Measurements from ENCODE around the gene BTBD6. TPM values are rescaled to one million over a fixed set of nuclear protein-coding genes. Genes with fewer than 3 reads are reported as not detected.

BTBD6 gene
- total RNA-seq, 6 experiments from 2014 or later, result 44.3 to 58.6 (median 53.2) TPM

DNA sequence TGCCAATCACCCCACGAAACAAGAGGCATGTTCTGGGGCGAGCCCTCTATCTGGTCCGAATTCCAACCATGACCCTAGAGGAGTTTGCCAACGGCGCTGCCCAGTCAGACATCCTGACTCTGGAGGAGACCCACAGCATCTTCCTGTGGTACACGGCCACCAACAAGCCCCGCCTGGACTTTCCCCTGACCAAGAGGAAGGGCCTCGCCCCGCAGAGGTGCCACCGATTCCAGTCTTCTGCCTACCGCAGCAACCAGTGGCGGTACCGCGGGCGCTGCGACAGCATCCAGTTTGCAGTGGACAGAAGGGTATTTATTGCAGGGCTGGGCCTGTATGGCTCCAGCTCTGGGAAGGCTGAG lies 1.7 kb downstream of the BTBD6 start:
- no peak for DNase-seq
- Mint-ChIP-seq H3K36me3 (ENCODE audit: low read depth) (peaks cover 17% of the 10 kb centered on the region; the same call in 1 of the 2 replicates), H3K4me1 (ENCODE audit: low read depth) (peaks cover 37% of the 10 kb centered on the region), H3K4me3 (peak overlapping the region; percentile 85), H3K27ac (no peak overlapping the region), H3K9me3 (no peaks in the 10 kb centered on the region), H3K27me3 (ENCODE audit: insufficient read depth) (peaks cover 2% of the 10 kb centered on the region; the same call in 1 of the 2 replicates)
- TF ChIP-seq, protein P1, sequence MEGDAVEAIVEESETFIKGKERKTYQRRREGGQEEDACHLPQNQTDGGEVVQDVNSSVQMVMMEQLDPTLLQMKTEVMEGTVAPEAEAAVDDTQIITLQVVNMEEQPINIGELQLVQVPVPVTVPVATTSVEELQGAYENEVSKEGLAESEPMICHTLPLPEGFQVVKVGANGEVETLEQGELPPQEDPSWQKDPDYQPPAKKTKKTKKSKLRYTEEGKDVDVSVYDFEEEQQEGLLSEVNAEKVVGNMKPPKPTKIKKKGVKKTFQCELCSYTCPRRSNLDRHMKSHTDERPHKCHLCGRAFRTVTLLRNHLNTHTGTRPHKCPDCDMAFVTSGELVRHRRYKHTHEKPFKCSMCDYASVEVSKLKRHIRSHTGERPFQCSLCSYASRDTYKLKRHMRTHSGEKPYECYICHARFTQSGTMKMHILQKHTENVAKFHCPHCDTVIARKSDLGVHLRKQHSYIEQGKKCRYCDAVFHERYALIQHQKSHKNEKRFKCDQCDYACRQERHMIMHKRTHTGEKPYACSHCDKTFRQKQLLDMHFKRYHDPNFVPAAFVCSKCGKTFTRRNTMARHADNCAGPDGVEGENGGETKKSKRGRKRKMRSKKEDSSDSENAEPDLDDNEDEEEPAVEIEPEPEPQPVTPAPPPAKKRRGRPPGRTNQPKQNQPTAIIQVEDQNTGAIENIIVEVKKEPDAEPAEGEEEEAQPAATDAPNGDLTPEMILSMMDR (IDR thresholded peaks at IDR 0.05), result no peak

DNA sequence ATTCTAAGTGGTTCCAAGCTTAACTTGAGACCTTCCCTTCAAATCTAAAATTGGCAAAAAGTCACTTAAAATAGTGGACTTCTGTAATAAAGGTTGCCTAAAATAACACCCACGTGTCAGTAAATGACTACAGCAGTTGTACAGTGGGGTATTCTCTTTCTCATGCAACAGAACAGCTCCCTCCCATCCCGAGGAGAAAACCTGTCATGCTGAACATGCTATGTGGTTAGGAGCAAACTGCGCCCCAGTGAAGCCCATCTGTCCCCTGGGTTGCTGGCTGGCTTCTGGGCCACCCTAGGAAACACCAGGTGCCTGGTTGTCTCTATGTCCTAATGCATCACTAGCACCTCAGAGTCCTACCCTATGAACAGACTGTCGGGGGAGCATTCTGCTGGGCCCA lies 2.7 kb downstream of the BTBD6 start:
- Mint-ChIP-seq H3K36me3 (ENCODE audit: low read depth) (peaks cover 14% of the 10 kb centered on the region; the same call in 1 of the 2 replicates), H3K27me3 (ENCODE audit: insufficient read depth) (peaks cover 2% of the 10 kb centered on the region; the same call in 1 of the 2 replicates), H3K4me1 (ENCODE audit: low read depth) (peaks cover 40% of the 10 kb centered on the region), H3K9me3 (no peaks in the 10 kb centered on the region), H3K4me3 (0 out of 2 replicates have a peak overlapping the region, but pooled peaks have one; percentile 85), H3K27ac (no peak overlapping the region)
- TF ChIP-seq, protein P1 (IDR thresholded peaks at IDR 0.05), result no peak
- no peak for DNase-seq

DNA sequence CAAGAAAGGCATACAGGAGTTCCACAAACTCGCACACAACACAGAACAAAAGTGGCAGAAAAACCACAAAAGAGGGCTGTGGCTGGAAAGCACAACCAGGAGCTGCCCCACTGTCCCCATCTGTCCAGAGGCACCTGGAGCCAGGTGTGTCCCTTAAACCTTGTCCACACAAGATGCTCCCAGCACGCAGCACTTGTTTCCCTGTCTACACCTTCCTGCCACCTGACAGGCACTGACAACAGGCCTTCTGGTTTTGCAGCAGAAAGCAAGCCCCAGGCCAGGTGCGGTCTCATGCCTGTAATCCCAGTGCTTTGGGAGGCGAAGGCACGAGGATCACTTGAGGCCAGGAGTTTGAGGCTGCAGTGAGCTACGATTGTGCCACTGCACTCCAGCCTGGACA lies 3.6 kb downstream of the BTBD6 start:
- no peak overlapping the region for H3K27ac Mint-ChIP-seq
- H3K36me3 Mint-ChIP-seq (ENCODE audit: low read depth), result peaks cover 12% of the 10 kb centered on the region; the same call in 1 of the 2 replicates
- peaks cover 2% of the 10 kb centered on the region; the same call in 1 of the 2 replicates for H3K27me3 Mint-ChIP-seq (ENCODE audit: insufficient read depth)
- no peak for DNase-seq
- no peak overlapping the region for H3K4me3 Mint-ChIP-seq
- H3K9me3 Mint-ChIP-seq, result no peaks in the 10 kb centered on the region
- peaks cover 37% of the 10 kb centered on the region for H3K4me1 Mint-ChIP-seq (ENCODE audit: low read depth)
- TF ChIP-seq, protein P1 (IDR thresholded peaks at IDR 0.05), result no peak

DNA sequence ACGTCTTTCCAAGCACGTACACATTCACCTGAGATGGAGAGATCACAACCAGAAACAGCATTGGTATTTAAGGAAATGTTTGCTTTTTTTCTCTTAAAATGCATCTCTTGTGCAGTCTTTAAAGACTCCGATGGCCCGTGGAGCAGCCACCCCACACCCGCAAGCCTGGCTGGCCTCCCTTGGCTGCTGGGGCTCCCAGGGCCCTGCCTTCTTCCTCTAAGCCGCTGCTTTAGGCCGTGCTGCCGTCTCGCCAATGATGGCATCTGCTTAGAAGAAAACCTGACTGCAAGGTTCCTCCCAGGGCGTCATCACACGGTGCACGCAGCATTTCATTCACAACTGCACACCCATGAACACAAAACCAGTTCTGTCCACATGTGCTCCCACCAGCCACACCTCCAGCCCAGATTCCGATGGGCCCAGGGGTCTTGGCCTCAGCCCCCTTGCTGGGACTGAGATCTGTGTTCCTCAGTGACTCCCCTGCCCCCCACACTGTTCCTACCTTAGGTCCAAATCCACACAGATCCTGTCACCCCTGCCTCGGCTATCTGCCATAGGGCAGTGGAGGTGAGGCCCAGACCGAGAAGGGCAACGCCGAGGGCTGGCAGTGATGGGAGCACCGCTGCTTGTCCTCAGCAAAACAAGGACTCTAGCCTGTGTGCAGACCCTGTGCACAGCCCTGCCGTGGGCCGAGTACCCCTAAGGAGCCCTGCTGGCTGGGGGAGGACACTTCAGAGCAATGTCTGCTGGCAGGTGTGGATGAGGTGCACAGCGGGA lies 4.4 kb downstream of the BTBD6 start:
- Mint-ChIP-seq H3K27me3 (ENCODE audit: insufficient read depth) (peaks cover 2% of the 10 kb centered on the region; the same call in 1 of the 2 replicates), H3K27ac (no peak overlapping the region), H3K9me3 (no peaks in the 10 kb centered on the region), H3K4me3 (no peak overlapping the region), H3K4me1 (ENCODE audit: low read depth) (peaks cover 30% of the 10 kb centered on the region), H3K36me3 (ENCODE audit: low read depth) (peaks cover 12% of the 10 kb centered on the region; the same call in 1 of the 2 replicates)
- DNase-seq, result no peak
- TF ChIP-seq, protein P1 (IDR thresholded peaks at IDR 0.05), result no peak

DNA sequence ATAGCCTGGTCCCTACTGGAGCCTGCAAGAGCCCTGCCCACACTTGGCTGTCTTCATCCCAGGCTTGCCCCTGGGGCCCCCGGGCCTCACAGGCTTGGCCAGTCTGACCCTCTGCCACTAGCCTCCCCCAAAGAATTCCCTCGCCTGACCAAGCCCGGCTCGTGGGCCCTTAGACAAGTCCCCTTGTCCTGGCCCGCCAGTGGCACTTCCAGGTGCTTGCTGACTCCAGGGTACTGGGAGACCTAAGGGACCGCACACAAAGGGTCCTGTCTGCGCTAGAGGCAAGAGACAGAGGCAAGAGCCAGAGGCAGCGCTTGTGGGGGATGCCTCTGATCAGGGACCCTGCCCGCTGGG lies 5.0 kb downstream of the BTBD6 start:
- DNase-seq, result no peak
- TF ChIP-seq, protein P1 (IDR thresholded peaks at IDR 0.05), result no peak
- peaks cover 2% of the 10 kb centered on the region; the same call in 1 of the 2 replicates for H3K27me3 Mint-ChIP-seq (ENCODE audit: insufficient read depth)
- no peak overlapping the region for H3K27ac Mint-ChIP-seq
- no peaks in the 10 kb centered on the region for H3K9me3 Mint-ChIP-seq
- H3K36me3 Mint-ChIP-seq (ENCODE audit: low read depth), result peaks cover 12% of the 10 kb centered on the region; the same call in 1 of the 2 replicates
- H3K4me3 Mint-ChIP-seq, result no peak overlapping the region
- peaks cover 30% of the 10 kb centered on the region for H3K4me1 Mint-ChIP-seq (ENCODE audit: low read depth)

All from HFFc6 (cell line).